B cell (primary cell): ENCODE data around the gene KISS1.

Experiments
- EZH2 ChIP-seq: IDR thresholded peaks from 2 replicates; pipeline ENCODE4 v1.6.1; 2012; ENCODE audit warnings: borderline replicate concordance, low read depth, mild to moderate bottlenecking, moderate library complexity, low read length; ENCODE audit not compliant: insufficient read depth, poor library complexity, severe bottlenecking
- TF ChIP-seq, protein P1 (sequence below): fragments of 200-600 bp; IDR thresholded peaks from one replicate; pipeline ENCODE4 v1.8.0; 2022; ENCODE audit warnings: antibody characterized with exemption, mild to moderate bottlenecking

DNA sequence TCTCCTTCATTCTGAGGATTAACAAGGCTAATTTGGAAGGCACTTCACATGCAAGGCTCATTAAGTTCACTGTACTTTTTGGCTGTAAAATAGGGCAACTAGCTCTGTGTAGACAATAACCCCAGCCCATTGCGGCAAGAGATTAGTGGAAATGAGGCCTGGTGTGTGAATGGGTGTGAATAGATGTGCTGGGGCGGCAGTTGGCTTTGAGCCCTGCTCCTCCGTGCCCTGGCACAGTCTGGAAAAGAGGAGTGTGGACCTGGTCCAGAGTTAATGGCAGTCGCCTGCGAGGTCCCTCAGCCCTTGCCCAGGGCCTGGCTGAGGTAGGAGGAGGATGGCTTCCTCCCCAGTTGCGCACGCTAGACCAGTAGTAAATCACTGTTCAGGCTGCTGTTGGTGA lies 4.8 kb downstream of the KISS1 start:
- TF ChIP-seq, protein P1, sequence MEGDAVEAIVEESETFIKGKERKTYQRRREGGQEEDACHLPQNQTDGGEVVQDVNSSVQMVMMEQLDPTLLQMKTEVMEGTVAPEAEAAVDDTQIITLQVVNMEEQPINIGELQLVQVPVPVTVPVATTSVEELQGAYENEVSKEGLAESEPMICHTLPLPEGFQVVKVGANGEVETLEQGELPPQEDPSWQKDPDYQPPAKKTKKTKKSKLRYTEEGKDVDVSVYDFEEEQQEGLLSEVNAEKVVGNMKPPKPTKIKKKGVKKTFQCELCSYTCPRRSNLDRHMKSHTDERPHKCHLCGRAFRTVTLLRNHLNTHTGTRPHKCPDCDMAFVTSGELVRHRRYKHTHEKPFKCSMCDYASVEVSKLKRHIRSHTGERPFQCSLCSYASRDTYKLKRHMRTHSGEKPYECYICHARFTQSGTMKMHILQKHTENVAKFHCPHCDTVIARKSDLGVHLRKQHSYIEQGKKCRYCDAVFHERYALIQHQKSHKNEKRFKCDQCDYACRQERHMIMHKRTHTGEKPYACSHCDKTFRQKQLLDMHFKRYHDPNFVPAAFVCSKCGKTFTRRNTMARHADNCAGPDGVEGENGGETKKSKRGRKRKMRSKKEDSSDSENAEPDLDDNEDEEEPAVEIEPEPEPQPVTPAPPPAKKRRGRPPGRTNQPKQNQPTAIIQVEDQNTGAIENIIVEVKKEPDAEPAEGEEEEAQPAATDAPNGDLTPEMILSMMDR = no peak
- TF ChIP-seq EZH2 = no peak
